IMR-90 (cell line): ENCODE results near the gene SEC61B.

Source experiments
- CTCF ChIP-seq: conservative IDR thresholded peaks from 2 replicates; pipeline ENCODE4 v1.5.1; 2012; ENCODE audit warnings: mild to moderate bottlenecking, low read depth, low read length, improper control_type of control experiment
- RFX5 ChIP-seq: IDR thresholded peaks from 2 replicates; pipeline ENCODE4 v1.8.0; 2012; ENCODE audit warnings: low read depth, mild to moderate bottlenecking, low read length, moderate library complexity

- no peak for TF ChIP-seq CTCF
- TF ChIP-seq RFX5, result no peak
Observed at GRCh38 chr9:99251157-99251556, 29.1 kb downstream of the SEC61B start.
